GM12878 (cell line): ENCODE results near the gene LMCD1. TPM values are rescaled to one million over a fixed set of nuclear protein-coding genes. Genes with fewer than 3 reads are reported as not detected.

Experiments
- ATAC-seq: fragments of 200-7000 bp; cut with Tn5 transposase; 3 replicates; pipeline ENCODE4 v1.9.1; 2020; ENCODE audit warnings: mild to moderate bottlenecking, moderate library complexity
- BruUV-seq: library from RNA; stranded (reverse); fragments of 400-500 nt; replicated peaks from 2 replicates; lab custom pipeline; 2021; lab: Mats Ljungman, UMichigan
- CTCF ChIA-PET: fragments of 300-600 bp; sonication (Branson Sonifier 250); formaldehyde crosslinking; extraction: SDS; loops from one replicate; lab custom pipeline; 2021; ENCODE audit warnings: inconsistent platforms; lab: Yijun Ruan, JAX
- POLR2A ChIA-PET: fragments of 350-600 bp; formaldehyde crosslinking; extraction: SDS; loops from one replicate; lab custom pipeline; 2021; ENCODE audit warnings: inconsistent platforms; lab: Charles Lee
- RAD21 ChIA-PET: fragments of 300-600 bp; sonication (Branson Sonifier 250); formaldehyde crosslinking; loops from one replicate; lab custom pipeline; 2023; ENCODE audit warnings: antibody characterized with exemption; ENCODE audit not compliant: unreplicated experiment; lab: Charles Lee
- SMC1A ChIA-PET: fragments of 300-600 bp; sonication (Branson Sonifier 250); formaldehyde crosslinking; loops from one replicate; lab custom pipeline; 2023; ENCODE audit not compliant: unreplicated experiment, uncharacterized antibody; lab: Charles Lee
- DNase-seq: peaks from one replicate; pipeline ENCODE4 v3.0.0-alpha.2; 2011; ENCODE audit warnings: low read depth, low spot score
- FAIRE-seq: peaks from 3 replicates; lab custom pipeline; 2011; peaks lifted over from hg19 to GRCh38; lab: Jason Lieb, UNC
- H2AFZ ChIP-seq: 2 replicates; pipeline ENCODE4 v1.6.0; 2011; ENCODE audit warnings: low read depth, low read length, control low read depth; ENCODE audit not compliant: control insufficient read depth
- H3K27ac ChIP-seq: 2 replicates; pipeline ENCODE4 v1.5.1; 2011; ENCODE audit warnings: control low read depth; ENCODE audit not compliant: control insufficient read depth, insufficient read depth
- H3K27me3 ChIP-seq, 2 experiments: replicated peaks in 1 of 2; 2 replicates each; pipeline versions ENCODE4 v1.6.0 to v1.6.1; 2011; ENCODE audit warnings: low read length in 1 of 2; ENCODE audit not compliant: control insufficient read depth in 2 of 2, insufficient read depth in 2 of 2
- H3K36me3 ChIP-seq, 2 experiments: 2 replicates each; pipeline ENCODE4 v1.5.1; 2011; ENCODE audit warnings: low read length in 1 of 2; ENCODE audit not compliant: control insufficient read depth in 2 of 2, insufficient read depth in 2 of 2
- H3K4me1 ChIP-seq: 2 replicates; pipeline ENCODE4 v1.6.1; 2011; ENCODE audit warnings: mild to moderate bottlenecking, low read length, moderate library complexity, mixed read lengths; ENCODE audit not compliant: control insufficient read depth, insufficient read depth
- H3K4me2 ChIP-seq: 2 replicates; pipeline ENCODE4 v1.6.0; 2011; ENCODE audit warnings: control low read depth; ENCODE audit not compliant: control insufficient read depth, insufficient read depth
- H3K4me3 ChIP-seq: fragments of 200-600 bp; sonication (generic); 2 replicates; pipeline ENCODE4 v1.5.1; 2016
- H3K79me2 ChIP-seq: 2 replicates; pipeline ENCODE4 v1.6.0; 2011; ENCODE audit warnings: low read length; ENCODE audit not compliant: control insufficient read depth, insufficient read depth
- H3K9ac ChIP-seq: 2 replicates; pipeline ENCODE4 v1.8.0; 2011; ENCODE audit warnings: low read length, control low read depth, mixed read lengths; ENCODE audit not compliant: control insufficient read depth, insufficient read depth
- H3K9me3 ChIP-seq: replicated peaks from 3 replicates; pipeline ENCODE4 v1.5.1; 2011; ENCODE audit warnings: mild to moderate bottlenecking, low read length; ENCODE audit not compliant: control insufficient read depth, insufficient read depth
- H4K20me1 ChIP-seq: 2 replicates; pipeline ENCODE4 v1.6.0; 2011; ENCODE audit not compliant: control insufficient read depth, insufficient read depth
- BACH1 ChIP-seq: fragments of 450-650 bp; IDR thresholded peaks from 2 replicates; pipeline ENCODE4 v1.6.1; 2017; ENCODE audit warnings: mild to moderate bottlenecking, borderline replicate concordance
- BCL11A ChIP-seq: IDR thresholded peaks from 2 replicates; pipeline ENCODE4 v1.6.1; 2011; ENCODE audit warnings: low read depth, low read length
- BRCA1 ChIP-seq: IDR thresholded peaks from 2 replicates; pipeline ENCODE4 v1.6.1; 2011; ENCODE audit warnings: low read depth, low read length, improper control_type of control experiment
- CEBPB ChIP-seq, 2 experiments: fragments of 150-350 bp in 1 of 2; IDR thresholded peaks; 2 replicates each; pipeline ENCODE4 v1.6.1; 2012 to 2014; ENCODE audit warnings: low read depth in 2 of 2, low read length in 2 of 2, borderline replicate concordance in 1 of 2, inconsistent platforms in 1 of 2
- EP300 ChIP-seq, 2 experiments: fragments of 150-350 bp in 1 of 2; IDR thresholded peaks; 2 replicates each; pipeline ENCODE4 v1.6.1; 2011 to 2012; ENCODE audit warnings: low read depth in 2 of 2, low read length in 2 of 2, borderline replicate concordance in 1 of 2, improper control_type of control experiment in 1 of 2, inconsistent platforms in 1 of 2; ENCODE audit not compliant: control insufficient read depth in 1 of 2
- EZH2 ChIP-seq: IDR thresholded peaks from 2 replicates; pipeline ENCODE4 v1.6.1; 2012; ENCODE audit warnings: low read depth, mild to moderate bottlenecking, control low read depth, inconsistent platforms, low read length, borderline replicate concordance; ENCODE audit not compliant: control insufficient read depth
- IRF4 ChIP-seq: IDR thresholded peaks from 2 replicates; pipeline ENCODE4 v1.6.1; 2011; ENCODE audit warnings: low read depth, low read length
- POLR2AphosphoS5 ChIP-seq: IDR thresholded peaks from 2 replicates; pipeline ENCODE4 v1.6.1; 2011; ENCODE audit warnings: mild to moderate bottlenecking, low read length, inconsistent platforms
- RBBP5 ChIP-seq: fragments of 200-600 bp; sonication (generic); conservative IDR thresholded peaks from 2 replicates; pipeline ENCODE4 v1.6.1; 2016
- RUNX3 ChIP-seq: IDR thresholded peaks from 2 replicates; pipeline ENCODE4 v1.6.1; 2012; ENCODE audit warnings: low read length, inconsistent platforms
- SIN3A ChIP-seq: IDR thresholded peaks from 2 replicates; pipeline ENCODE4 v1.6.1; 2012; ENCODE audit warnings: low read depth, low read length, improper control_type of control experiment
- SKIL ChIP-seq: fragments of 450-650 bp; IDR thresholded peaks from 2 replicates; pipeline ENCODE4 v1.6.1; 2017; ENCODE audit warnings: mild to moderate bottlenecking, low read depth, inconsistent platforms; ENCODE audit not compliant: poor library complexity, severe bottlenecking
- TARDBP ChIP-seq: IDR thresholded peaks from 2 replicates; pipeline ENCODE4 v1.6.1; 2016; ENCODE audit warnings: borderline replicate concordance
- TCF7 ChIP-seq: IDR thresholded peaks from 2 replicates; pipeline ENCODE4 v1.6.1; 2014; ENCODE audit warnings: antibody characterized with exemption, borderline replicate concordance
- ZNF24 ChIP-seq: fragments of 450-650 bp; IDR thresholded peaks from 2 replicates; pipeline ENCODE4 v1.6.1; 2017; ENCODE audit warnings: antibody characterized with exemption, mild to moderate bottlenecking
- WGBS: methylation state at CpG from one replicate; pipeline ENCODE4 v1.1.6; 2016; ENCODE audit warnings: low lambda C conversion rate; ENCODE audit not compliant: insufficient replicate concordance, insufficient coverage; ENCODE audit errors: missing lambda C conversion rate; 5-methylcytosine and 5-hydroxymethylcytosine counted together
- in situ Hi-C: fragments of 300-500 bp; cut with MboI; formaldehyde crosslinking; loops from 9 replicates; pipeline ENCODE4 v1.14.3; 2018; ENCODE audit warnings: mixed read lengths
- intact Hi-C: fragments of 100-400 bp; cut with micrococcal nuclease; formaldehyde crosslinking; loops from one replicate; pipeline ENCODE4 v1.14.2; 2022; ENCODE audit not compliant: unreplicated experiment
- polyA plus RNA-seq, 11 experiments: library from polyadenylated mRNA; depleted of rRNA in 4 of 11; unstranded in 6 of 11; stranded (reverse) in 5 of 11; fragments of >200 nt; fragmentation: Nextera tagmentation in 4 of 11; fragmentation: Illumina TruSeq in 1 of 11; extraction: Ambion mirVana in 4 of 11; extraction: Trizol in 1 of 11; gene quantifications; 1 replicate in 1 of 11; 2 replicates in 10 of 11; pipeline versions ENCODE4 v1.2.1 to v1.2.3, GENCODE V29; 2011 to 2016; ENCODE audit warnings: inconsistent platforms in 2 of 11, missing spikeins in 2 of 11, low read depth in 1 of 11
- total RNA-seq, 4 experiments: library from RNA; depleted of rRNA in 3 of 4; stranded (reverse); fragments of >200 nt in 3 of 4; fragmentation: Illumina TruSeq in 1 of 4; extraction: Trizol in 1 of 4; gene quantifications; 2 replicates each; pipeline versions ENCODE4 v1.2.1 to v1.2.3, GENCODE V29; 2013 to 2021
- TF ChIP-seq, protein P1 (sequence below): fragments of 450-650 bp; IDR thresholded peaks from 2 replicates; pipeline ENCODE4 v1.6.1; 2018; ENCODE audit warnings: borderline replicate concordance, mild to moderate bottlenecking; ENCODE audit not compliant: partially characterized antibody

Gene LMCD1
- total and polyA plus RNA-seq, 10 of the 15 experiments (the other 5 are each of a cell fraction or from before 2014, with no cell fraction given) = 0.27 to 6.4 (median 1.7) TPM

- TF ChIP-seq, protein P1, sequence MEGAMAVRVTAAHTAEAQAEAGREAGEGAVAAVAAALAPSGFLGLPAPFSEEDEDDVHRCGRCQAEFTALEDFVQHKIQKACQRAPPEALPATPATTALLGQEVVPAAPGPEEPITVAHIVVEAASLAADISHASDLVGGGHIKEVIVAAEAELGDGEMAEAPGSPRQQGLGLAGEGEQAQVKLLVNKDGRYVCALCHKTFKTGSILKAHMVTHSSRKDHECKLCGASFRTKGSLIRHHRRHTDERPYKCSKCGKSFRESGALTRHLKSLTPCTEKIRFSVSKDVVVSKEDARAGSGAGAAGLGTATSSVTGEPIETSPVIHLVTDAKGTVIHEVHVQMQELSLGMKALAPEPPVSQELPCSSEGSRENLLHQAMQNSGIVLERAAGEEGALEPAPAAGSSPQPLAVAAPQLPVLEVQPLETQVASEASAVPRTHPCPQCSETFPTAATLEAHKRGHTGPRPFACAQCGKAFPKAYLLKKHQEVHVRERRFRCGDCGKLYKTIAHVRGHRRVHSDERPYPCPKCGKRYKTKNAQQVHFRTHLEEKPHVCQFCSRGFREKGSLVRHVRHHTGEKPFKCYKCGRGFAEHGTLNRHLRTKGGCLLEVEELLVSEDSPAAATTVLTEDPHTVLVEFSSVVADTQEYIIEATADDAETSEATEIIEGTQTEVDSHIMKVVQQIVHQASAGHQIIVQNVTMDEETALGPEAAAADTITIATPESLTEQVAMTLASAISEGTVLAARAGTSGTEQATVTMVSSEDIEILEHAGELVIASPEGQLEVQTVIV = no peak
- TF ChIP-seq TCF7 = no peak
- TF ChIP-seq BACH1 = no peak
- no peak for TF ChIP-seq RBBP5
- TF ChIP-seq SIN3A = no peak
- no peak for TF ChIP-seq BCL11A
- no peak for TF ChIP-seq EP300 (IDR thresholded peaks at IDR 0.05; ENCODE audit: borderline replicate concordance in 1 of 2, control insufficient read depth in 1 of 2, low read depth in 2 of 2, low read length in 2 of 2)
- TF ChIP-seq BRCA1 = no peak
Measured at GRCh38 chr3:8621872-8622271, 120.2 kb downstream of the LMCD1 start (continued).

DNA sequence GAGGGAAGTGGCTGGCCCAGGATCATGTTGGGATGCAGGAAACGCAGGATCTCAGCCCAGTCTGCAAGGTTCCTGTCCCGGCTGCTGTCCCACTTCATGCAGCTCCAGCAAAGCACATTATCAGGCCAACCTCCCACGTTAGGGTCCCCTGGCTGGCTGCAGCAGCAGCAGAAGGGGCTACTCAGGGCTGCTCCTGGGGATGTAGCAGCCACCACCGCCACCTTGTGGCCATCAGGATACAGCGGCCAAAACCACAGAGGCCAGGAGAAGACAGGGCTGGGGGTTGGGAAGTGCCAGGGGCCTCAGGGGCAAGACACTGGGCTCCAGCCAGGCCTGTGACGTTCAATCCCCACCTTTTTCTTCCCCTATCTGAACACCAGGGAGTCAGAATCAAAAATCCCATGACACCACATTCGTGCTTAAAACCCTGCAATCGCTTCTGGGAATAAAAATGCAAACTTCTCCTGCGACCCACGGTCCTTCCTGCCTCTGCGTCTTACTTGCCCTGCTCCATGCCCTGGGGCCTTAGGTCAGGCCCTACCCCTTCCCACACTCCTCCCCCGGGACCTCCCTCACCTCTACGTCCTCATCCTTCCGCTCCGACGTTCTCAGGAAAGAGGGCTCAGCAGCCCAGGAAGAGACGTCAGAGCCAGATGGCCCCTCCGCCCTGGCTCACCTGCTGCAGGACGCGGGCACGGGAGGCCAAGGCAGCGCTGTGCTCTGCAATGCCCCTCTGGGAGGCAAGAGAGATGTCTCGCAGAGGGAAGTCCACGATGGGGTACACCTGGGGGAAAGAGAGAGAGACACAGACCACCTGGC lies 121.5 kb downstream of the LMCD1 start:
- peak; percentile 98 for ATAC-seq
- Histone ChIP-seq H3K9me3 (no peaks in the 10 kb centered on the region; the same call in 2 of the 3 replicates), H3K4me1 (no peaks in the 10 kb centered on the region), H2AFZ (no peak overlapping the region), H3K27me3 (no peaks in the 10 kb centered on the region), H4K20me1 (no peaks in the 10 kb centered on the region), H3K79me2 (no peaks in the 10 kb centered on the region), H3K36me3 (no peaks in the 10 kb centered on the region), H3K9ac (no peak overlapping the region), H3K4me3 (no peak overlapping the region), H3K27ac (no peak overlapping the region), H3K4me2 (no peak overlapping the region)
- POLR2A ChIA-PET = no interaction called here
- RAD21 ChIA-PET = interaction anchor here (1.3 to 2.4 kb wide), 3 partner anchors 142 to 181 kb away, joined by 4 to 10 read pairs (median 5); no protein-coding TSS in a partner anchor
- 13% methylated on average over 24 of the region's 24 CpGs for whole genome bisulfite sequencing
- CTCF ChIA-PET = interaction anchor here (0.9 to 2.7 kb wide), 9 partner anchors 54 to 298 kb away, joined by 3 to 15 read pairs (median 4); no protein-coding TSS in a partner anchor
- intact Hi-C loops (loop anchor here (1.0 to 10.0 kb wide), 3 partner anchors 118 to 298 kb away; no protein-coding TSS in a partner anchor), in situ Hi-C loops (loop anchor here (5.0 kb wide), 1 partner anchor 176 kb away; no protein-coding TSS in a partner anchor)
- SMC1A ChIA-PET = interaction anchor here (0.7 to 1.8 kb wide), 5 partner anchors 65 to 383 kb away, joined by 3 to 10 read pairs (median 5); no protein-coding TSS in a partner anchor
- no peak for DNase-seq
- no TSS peak for BruUV-seq
- FAIRE-seq = no peak
- TF ChIP-seq SKIL (no peak), RBBP5 (no peak), ZNF24 (no peak), IRF4 (no peak), TARDBP (no peak), CEBPB (IDR thresholded peaks at IDR 0.05; ENCODE audit: borderline replicate concordance in 1 of 2, low read depth in 2 of 2, low read length in 2 of 2) (no peak), RUNX3 (peak; percentile 87), BRCA1 (no peak), EZH2 (no peak), POLR2AphosphoS5 (no peak)
